Tibial artery (tissue), 4 donors: Measurements from ENCODE around the gene PLXNA4.
A peak's percentile ranks its signal among the peaks of the same experiment; 100 is the strongest.

Experiments used
- DNase-seq, 2 donors: peaks; one replicate each; pipeline ENCODE4 v3.0.0-alpha.2; 2019
- H3K27ac ChIP-seq, 2 donors: fragments of 200-600 bp; sonication (generic) in 1 of 2; 1 replicate in 1 of 2; 2 replicates in 1 of 2; pipeline ENCODE4 v1.5.1; 2018 to 2019; ENCODE audit warnings: mild to moderate bottlenecking in 1 of 2
- H3K27me3 ChIP-seq, 2 donors: fragments of 200-600 bp; sonication (generic) in 1 of 2; one replicate each; pipeline versions ENCODE4 v1.5.1 to v1.6.0; 2016 to 2019
- H3K36me3 ChIP-seq, 3 donors: fragments of 200-600 bp; sonication (generic) in 2 of 3; one replicate each; pipeline ENCODE4 v1.5.1; 2016 to 2019; ENCODE audit warnings: mild to moderate bottlenecking in 2 of 3
- H3K4me1 ChIP-seq, 4 donors: fragments of 200-600 bp; sonication (generic) in 2 of 4; 1 replicate in 3 of 4; 2 replicates in 1 of 4; pipeline ENCODE4 v1.5.1; 2016 to 2019
- H3K4me3 ChIP-seq, 2 donors: fragments of 200-600 bp; sonication (generic) in 1 of 2; 1 replicate in 1 of 2; 2 replicates in 1 of 2; pipeline ENCODE4 v1.5.1; 2018 to 2019; ENCODE audit warnings: mild to moderate bottlenecking in 2 of 2
- H3K9me3 ChIP-seq, 3 donors: fragments of 200-600 bp; sonication (generic) in 1 of 3; one replicate each; pipeline ENCODE4 v1.5.1; 2016 to 2019
- intact Hi-C: fragments of 100-400 bp; cut with DNase I; formaldehyde crosslinking; loops from one replicate; pipeline ENCODE4 v1.15.0; 2023; ENCODE audit warnings: low total_unique reads
- TF ChIP-seq, protein P1 (sequence below), 2 experiments: fragments of 200-600 bp in 1 of 2; fragments of 450-650 bp in 1 of 2; IDR thresholded peaks; one replicate each; pipeline ENCODE4 v1.5.1; 2017 to 2019; ENCODE audit warnings: antibody characterized with exemption in 2 of 2, mild to moderate bottlenecking in 1 of 2, moderate library complexity in 1 of 2

PLXNA4 gene

DNA sequence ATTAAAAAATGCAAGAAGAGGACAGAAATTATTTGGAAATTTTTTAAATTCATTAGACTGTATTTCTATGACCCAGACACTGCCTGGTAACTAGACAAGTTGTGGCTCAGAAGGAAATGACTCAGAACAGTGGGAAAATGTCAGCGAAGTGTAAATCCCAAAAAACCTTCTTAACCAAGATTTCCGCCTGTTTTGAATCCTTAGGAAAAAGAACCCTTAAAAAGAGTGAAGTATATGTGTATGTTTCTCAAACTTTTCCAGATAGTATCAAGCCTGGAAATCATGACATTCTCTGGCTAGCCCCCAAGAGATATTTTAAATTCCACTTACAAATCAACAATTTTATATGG lies 42.7 kb upstream of the PLXNA4 start:
- Histone ChIP-seq H3K9me3 (no peaks in the 10 kb centered on the region), H3K27me3 (peaks cover 0 to 8% of the 10 kb centered on the region in 2 donors), H3K36me3 (no peaks in the 10 kb centered on the region), H3K4me3 (no peak overlapping the region), H3K27ac (no peak overlapping the region), H3K4me1 (peaks cover 0 to 10% (median 6%) of the 10 kb centered on the region in 4 donors)
- DNase-seq, result no peak
- TF ChIP-seq, protein P1, sequence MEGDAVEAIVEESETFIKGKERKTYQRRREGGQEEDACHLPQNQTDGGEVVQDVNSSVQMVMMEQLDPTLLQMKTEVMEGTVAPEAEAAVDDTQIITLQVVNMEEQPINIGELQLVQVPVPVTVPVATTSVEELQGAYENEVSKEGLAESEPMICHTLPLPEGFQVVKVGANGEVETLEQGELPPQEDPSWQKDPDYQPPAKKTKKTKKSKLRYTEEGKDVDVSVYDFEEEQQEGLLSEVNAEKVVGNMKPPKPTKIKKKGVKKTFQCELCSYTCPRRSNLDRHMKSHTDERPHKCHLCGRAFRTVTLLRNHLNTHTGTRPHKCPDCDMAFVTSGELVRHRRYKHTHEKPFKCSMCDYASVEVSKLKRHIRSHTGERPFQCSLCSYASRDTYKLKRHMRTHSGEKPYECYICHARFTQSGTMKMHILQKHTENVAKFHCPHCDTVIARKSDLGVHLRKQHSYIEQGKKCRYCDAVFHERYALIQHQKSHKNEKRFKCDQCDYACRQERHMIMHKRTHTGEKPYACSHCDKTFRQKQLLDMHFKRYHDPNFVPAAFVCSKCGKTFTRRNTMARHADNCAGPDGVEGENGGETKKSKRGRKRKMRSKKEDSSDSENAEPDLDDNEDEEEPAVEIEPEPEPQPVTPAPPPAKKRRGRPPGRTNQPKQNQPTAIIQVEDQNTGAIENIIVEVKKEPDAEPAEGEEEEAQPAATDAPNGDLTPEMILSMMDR (IDR thresholded peaks at IDR 0.05), result no peak
- intact Hi-C loops, result no loop called here

DNA sequence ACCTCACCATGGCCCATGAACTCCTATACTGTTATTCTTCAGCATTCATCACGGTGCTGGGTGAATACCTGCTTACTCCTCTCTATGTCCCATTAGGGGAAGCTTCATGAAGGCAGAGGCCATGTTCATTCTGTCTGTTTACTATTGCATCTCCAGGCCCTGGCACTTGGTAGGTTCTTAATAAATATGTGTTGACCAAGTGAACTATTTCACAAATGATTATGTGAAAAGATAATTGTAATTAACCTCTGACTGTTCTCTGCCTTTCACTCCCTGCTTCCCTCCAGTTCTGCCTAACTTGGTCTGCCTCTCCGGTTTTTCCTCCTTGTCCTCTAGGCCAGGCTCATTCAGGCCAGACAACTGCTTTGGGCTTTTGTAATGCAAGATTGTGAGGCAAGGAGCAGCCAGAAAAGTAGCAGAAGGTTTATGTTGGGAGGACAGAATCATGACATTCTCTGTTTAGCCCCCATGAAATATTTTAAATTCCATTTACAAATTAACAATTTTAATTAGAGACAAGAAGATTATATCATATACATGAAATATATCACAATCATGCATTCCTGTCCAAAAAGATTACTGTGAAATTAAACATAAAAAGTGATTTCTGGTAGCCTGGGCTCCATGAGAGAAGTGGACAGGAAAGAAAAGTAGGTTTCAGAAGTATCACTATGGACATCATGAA lies 42.1 kb upstream of the PLXNA4 start:
- Histone ChIP-seq H3K4me1 (peaks cover 0 to 10% (median 6%) of the 10 kb centered on the region in 4 donors), H3K36me3 (no peaks in the 10 kb centered on the region), H3K9me3 (no peaks in the 10 kb centered on the region), H3K27me3 (peaks cover 0 to 8% of the 10 kb centered on the region in 2 donors), H3K27ac (no peak overlapping the region), H3K4me3 (no peak overlapping the region)
- DNase-seq, result no peak
- intact Hi-C loops, result no loop called here
- TF ChIP-seq, protein P1 (IDR thresholded peaks at IDR 0.05), result no peak

DNA sequence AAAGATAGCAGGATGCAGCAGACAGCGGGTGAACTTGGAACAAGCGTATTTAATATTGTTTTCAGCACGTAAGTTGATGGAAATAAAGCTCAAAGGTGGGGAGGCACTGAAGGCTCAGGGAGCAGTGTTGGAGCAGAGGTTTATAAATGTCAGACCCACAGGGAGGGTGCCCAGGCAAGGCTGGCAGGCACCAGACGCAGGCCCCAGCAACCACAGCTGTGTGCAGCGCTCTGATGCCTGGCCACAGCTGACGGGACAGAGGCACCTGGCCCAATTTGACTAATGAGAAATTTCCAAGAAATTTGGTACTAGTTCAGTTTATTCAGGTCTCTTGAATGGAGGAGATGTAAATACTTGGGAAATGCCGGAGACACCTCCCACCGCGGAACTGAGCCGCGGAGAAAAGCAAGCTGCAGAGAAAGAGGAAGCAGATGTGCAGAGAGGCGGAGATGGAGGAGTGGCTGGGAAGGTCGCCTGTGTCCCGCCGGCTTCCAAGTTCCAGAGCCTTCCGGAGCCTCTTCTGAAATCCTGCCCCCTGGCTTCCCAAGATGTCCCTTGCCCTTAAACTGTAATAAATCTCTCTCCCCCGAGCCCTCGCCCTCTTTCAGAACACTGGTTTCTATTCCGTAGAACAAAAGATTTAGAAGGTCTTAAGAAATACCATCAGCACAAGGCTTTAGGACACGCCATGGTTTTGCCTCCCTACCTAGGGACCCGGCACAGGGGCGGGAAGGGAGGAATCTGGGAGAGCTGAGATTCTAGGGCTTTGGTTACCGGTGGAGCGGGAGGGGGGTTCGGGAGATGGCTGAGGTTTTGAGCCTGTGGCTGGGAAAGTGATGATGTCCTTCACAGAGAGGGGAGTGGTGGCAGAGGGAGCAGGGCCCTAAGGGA lies 38.4 kb upstream of the PLXNA4 start:
- Histone ChIP-seq H3K9me3 (no peaks in the 10 kb centered on the region), H3K27me3 (peaks cover 0 to 11% of the 10 kb centered on the region in 2 donors), H3K27ac (no peak overlapping the region), H3K4me1 (peaks cover 0 to 10% (median 6%) of the 10 kb centered on the region in 4 donors), H3K36me3 (no peaks in the 10 kb centered on the region), H3K4me3 (peak overlapping the region; percentile 17 to 36)
- intact Hi-C loops, result no loop called here
- peak in 1 of 2 donors; percentile 47 for DNase-seq
- TF ChIP-seq, protein P1 (IDR thresholded peaks at IDR 0.05), result no peak

DNA sequence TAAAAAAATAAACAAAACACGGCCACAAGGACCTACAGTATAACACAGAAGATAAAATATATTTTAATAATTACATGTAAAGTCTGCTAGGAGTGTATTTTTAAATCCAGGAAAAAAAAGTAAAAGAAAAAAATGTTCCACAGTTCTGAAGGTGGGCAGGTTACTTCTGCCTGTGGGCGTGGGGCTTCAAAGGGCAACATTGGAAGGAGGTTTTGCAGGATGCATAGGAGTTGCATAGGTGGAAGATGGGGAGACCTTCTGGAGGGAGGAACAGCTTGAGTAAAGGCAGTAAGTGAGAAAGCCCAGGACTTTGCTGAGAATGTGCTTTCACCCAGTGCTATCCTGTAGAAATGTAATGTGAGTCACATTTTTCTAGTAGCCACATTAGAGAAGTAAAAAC lies 37.5 kb upstream of the PLXNA4 start:
- H3K4me3 ChIP-seq, result no peak overlapping the region

DNA sequence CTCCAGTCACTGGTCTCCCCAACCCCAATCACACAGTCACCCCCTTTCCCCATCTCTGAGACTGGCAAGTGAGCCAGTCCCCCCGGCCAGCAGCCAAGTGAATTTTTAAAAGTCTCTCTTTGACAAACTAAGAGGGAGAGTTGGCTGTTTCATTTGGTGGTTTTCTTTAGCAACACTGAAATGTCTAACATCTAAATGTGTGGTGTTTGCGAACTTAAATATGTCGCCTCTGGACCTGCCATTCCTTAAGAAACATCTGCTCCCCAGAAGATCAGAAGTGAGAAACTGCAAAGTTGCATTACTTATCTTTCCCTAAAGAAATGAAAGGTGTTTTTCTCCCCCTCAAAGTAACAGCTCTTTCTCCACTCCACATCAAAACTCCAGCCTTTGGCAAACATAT lies 34.7 kb upstream of the PLXNA4 start:
- TF ChIP-seq, protein P1 (IDR thresholded peaks at IDR 0.05), result no peak
- DNase-seq, result no peak

More for the DNA sequence above, 37.5 kb upstream of the PLXNA4 start:
- Histone ChIP-seq H3K27me3 (peaks cover 0 to 11% of the 10 kb centered on the region in 2 donors), H3K4me1 (peaks cover 0 to 10% (median 6%) of the 10 kb centered on the region in 4 donors), H3K27ac (no peak overlapping the region), H3K36me3 (no peaks in the 10 kb centered on the region), H3K9me3 (no peaks in the 10 kb centered on the region)
- TF ChIP-seq, protein P1 (IDR thresholded peaks at IDR 0.05), result no peak
- intact Hi-C loops, result no loop called here
- DNase-seq, result no peak

More for the DNA sequence above, 34.7 kb upstream of the PLXNA4 start:
- Histone ChIP-seq H3K27ac (no peak overlapping the region), H3K4me1 (peaks cover 0 to 10% (median 6%) of the 10 kb centered on the region in 4 donors), H3K36me3 (no peaks in the 10 kb centered on the region), H3K27me3 (peaks cover 0 to 11% of the 10 kb centered on the region in 2 donors), H3K9me3 (no peaks in the 10 kb centered on the region), H3K4me3 (no peak overlapping the region)
- intact Hi-C loops, result no loop called here
